Osteoblast (primary cell): Measurements from ENCODE around the gene RNASE7. TPM values are rescaled to one million over a fixed set of nuclear protein-coding genes. Genes with fewer than 3 reads are reported as not detected.

Experiments
- DNase-seq: peaks from one replicate; pipeline ENCODE4 v3.0.0; 2011; ENCODE audit warnings: low spot score, mixed read lengths; ENCODE audit not compliant: insufficient read length; ENCODE audit errors: missing footprints
- H2AFZ ChIP-seq: 2 replicates; pipeline ENCODE4 v1.6.0; 2011; ENCODE audit warnings: mild to moderate bottlenecking, low read length
- H3K27ac ChIP-seq: 2 replicates; pipeline ENCODE4 v1.5.1; 2011; ENCODE audit warnings: mild to moderate bottlenecking, low read depth, low read length, moderate library complexity
- H3K27me3 ChIP-seq: 2 replicates; pipeline ENCODE4 v1.6.0; 2012; ENCODE audit warnings: mild to moderate bottlenecking, control low read depth, inconsistent platforms, low read length, moderate library complexity; ENCODE audit not compliant: insufficient read depth
- H3K36me3 ChIP-seq: 2 replicates; pipeline ENCODE4 v1.5.1; 2011; ENCODE audit warnings: mild to moderate bottlenecking, low read length, control low read depth, moderate library complexity; ENCODE audit not compliant: insufficient read depth
- H3K4me1 ChIP-seq: 2 replicates; pipeline ENCODE4 v1.5.1; 2011; ENCODE audit warnings: mild to moderate bottlenecking, low read length, control low read depth, moderate library complexity; ENCODE audit not compliant: insufficient read depth
- H3K4me2 ChIP-seq: 2 replicates; pipeline ENCODE4 v1.6.0; 2011; ENCODE audit warnings: mild to moderate bottlenecking, low read length; ENCODE audit not compliant: insufficient read depth
- H3K4me3 ChIP-seq: fragments of 200-600 bp; sonication (generic); 3 replicates; pipeline ENCODE4 v1.5.1; 2012; ENCODE audit warnings: mild to moderate bottlenecking, low read length, inconsistent platforms; ENCODE audit not compliant: insufficient read depth
- H3K79me2 ChIP-seq: 2 replicates; pipeline ENCODE4 v1.6.0; 2012; ENCODE audit warnings: mild to moderate bottlenecking, low read length, control low read depth, inconsistent platforms; ENCODE audit not compliant: insufficient read depth
- H3K9me3 ChIP-seq: 2 replicates; pipeline ENCODE4 v1.5.1; 2011; ENCODE audit warnings: low read depth, low read length, control low read depth
- H4K20me1 ChIP-seq: 2 replicates; pipeline ENCODE4 v1.6.0; 2012; ENCODE audit warnings: mild to moderate bottlenecking, low read length, control low read depth; ENCODE audit not compliant: insufficient read depth
- total RNA-seq: library from RNA; depleted of rRNA; stranded (reverse); fragments of >200 nt; gene quantifications from 2 replicates; pipeline ENCODE4 v1.2.3, GENCODE V29; 2012
- TF ChIP-seq, protein P1 (sequence below): IDR thresholded peaks from 2 replicates; pipeline ENCODE4 v1.5.1; 2011; ENCODE audit warnings: mild to moderate bottlenecking, low read depth, low read length, moderate library complexity; ENCODE audit errors: extremely low read depth

The RNASE7 gene
- total RNA-seq, 1 donor: not detected

GRCh38 chr14:20998139-20998538 lies 44.0 kb upstream of the RNASE7 start:
- Histone ChIP-seq H3K79me2 (no peaks in the 10 kb centered on the region), H3K9me3 (no peaks in the 10 kb centered on the region), H3K4me3 (no peak overlapping the region), H3K36me3 (peaks cover 42% of the 10 kb centered on the region), H2AFZ (no peak overlapping the region), H3K4me1 (no peaks in the 10 kb centered on the region), H3K27ac (no peak overlapping the region), H3K4me2 (no peak overlapping the region), H3K27me3 (no peaks in the 10 kb centered on the region), H4K20me1 (no peaks in the 10 kb centered on the region)
- TF ChIP-seq, protein P1, sequence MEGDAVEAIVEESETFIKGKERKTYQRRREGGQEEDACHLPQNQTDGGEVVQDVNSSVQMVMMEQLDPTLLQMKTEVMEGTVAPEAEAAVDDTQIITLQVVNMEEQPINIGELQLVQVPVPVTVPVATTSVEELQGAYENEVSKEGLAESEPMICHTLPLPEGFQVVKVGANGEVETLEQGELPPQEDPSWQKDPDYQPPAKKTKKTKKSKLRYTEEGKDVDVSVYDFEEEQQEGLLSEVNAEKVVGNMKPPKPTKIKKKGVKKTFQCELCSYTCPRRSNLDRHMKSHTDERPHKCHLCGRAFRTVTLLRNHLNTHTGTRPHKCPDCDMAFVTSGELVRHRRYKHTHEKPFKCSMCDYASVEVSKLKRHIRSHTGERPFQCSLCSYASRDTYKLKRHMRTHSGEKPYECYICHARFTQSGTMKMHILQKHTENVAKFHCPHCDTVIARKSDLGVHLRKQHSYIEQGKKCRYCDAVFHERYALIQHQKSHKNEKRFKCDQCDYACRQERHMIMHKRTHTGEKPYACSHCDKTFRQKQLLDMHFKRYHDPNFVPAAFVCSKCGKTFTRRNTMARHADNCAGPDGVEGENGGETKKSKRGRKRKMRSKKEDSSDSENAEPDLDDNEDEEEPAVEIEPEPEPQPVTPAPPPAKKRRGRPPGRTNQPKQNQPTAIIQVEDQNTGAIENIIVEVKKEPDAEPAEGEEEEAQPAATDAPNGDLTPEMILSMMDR: no peak
- DNase-seq: no peak

DNA sequence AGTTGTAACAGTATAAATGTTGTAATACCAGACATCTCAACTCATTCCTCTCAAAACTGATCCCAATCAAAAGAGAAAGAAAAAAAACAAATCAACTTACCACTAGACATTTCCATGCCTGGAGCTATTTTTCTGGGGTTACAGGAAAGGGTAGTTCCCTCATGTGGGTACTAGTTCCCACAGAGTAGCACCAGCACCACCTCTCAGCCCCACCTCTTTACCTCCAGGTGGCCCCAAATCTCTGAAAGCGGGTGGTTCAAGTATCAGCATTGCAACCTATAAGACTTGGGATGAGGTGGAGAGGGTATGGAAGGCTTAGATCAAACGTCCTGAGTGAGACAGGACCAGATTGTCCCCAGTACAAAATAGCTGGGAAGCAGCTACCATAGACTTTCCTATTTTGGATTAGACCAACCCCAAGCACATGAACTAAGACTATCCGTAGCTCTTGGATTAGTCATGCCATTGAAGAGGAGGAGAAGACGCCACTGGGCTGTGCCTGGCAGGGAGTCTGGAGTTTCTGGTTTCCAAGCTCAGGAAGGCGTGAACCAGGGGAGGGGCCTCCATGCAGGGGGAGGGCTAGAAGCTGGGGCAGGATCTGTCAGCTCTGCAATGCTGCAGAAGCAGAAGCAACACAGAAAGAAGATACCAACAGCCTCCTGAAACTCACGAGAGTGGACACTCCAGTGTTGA lies 43.3 kb upstream of the RNASE7 start, which contains the start of gene SLC39A2:
Gene SLC39A2 (plus strand): TSS at position 620 of the 693 bp plus-strand sequence. CDS start 154 bp downstream, outside the sequence.
- TF ChIP-seq, protein P1: no peak

DNA sequence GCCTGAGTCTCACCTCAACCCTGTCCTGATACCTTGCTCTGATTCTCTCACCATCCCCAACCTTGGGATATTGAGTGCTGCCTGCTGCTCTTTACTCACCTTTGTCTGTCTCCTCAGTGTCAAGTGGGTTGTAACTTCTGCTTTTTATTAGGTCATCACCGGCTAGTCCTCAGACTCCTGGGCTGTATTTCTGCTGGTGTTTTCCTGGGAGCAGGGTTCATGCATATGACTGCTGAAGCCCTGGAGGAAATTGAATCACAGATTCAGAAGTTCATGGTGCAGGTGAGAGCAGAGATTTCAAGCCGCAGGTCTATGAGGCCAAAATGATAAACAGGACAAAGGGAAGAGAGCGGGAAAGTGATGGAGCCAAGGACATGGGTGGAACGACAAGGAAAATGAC lies 42.6 kb upstream of the RNASE7 start:
- TF ChIP-seq, protein P1: no peak
- Histone ChIP-seq H2AFZ (no peak overlapping the region), H3K4me2 (no peak overlapping the region)

More for the DNA sequence above, 43.3 kb upstream of the RNASE7 start, which contains the start of gene SLC39A2:
- Histone ChIP-seq H3K27me3 (no peaks in the 10 kb centered on the region), H4K20me1 (no peaks in the 10 kb centered on the region), H2AFZ (no peak within 1 kb of the TSS), H3K9me3 (no peaks in the 10 kb centered on the region), H3K79me2 (no peaks in the 10 kb centered on the region), H3K4me1 (no peaks in the 10 kb centered on the region), H3K4me3 (no peak within 1 kb of the TSS), H3K4me2 (no peak within 1 kb of the TSS), H3K27ac (no peak within 1 kb of the TSS), H3K36me3 (peaks cover 36% of the 10 kb centered on the region)
- peak; percentile 77 for DNase-seq

DNA sequence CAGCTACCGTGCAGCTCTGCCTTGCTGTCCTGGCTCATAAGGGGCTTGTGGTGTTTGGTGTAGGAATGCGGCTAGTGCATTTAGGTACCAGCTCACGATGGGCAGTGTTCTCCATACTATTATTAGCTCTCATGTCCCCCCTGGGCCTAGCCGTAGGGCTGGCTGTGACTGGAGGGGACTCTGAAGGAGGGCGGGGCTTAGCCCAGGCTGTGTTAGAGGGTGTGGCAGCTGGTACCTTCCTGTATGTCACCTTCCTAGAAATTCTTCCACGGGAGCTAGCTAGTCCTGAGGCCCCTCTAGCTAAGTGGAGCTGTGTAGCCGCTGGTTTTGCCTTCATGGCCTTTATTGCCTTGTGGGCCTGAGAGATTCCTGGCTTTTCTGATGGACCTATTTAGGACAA lies 40.9 kb upstream of the RNASE7 start:
- Histone ChIP-seq H2AFZ (no peak overlapping the region), H3K4me3 (no peak overlapping the region), H3K9me3 (no peaks in the 10 kb centered on the region), H4K20me1 (no peaks in the 10 kb centered on the region), H3K27ac (no peak overlapping the region), H3K36me3 (peaks cover 12% of the 10 kb centered on the region), H3K79me2 (no peaks in the 10 kb centered on the region), H3K27me3 (no peaks in the 10 kb centered on the region), H3K4me2 (no peak overlapping the region), H3K4me1 (no peaks in the 10 kb centered on the region)
- DNase-seq: no peak
- TF ChIP-seq, protein P1: no peak

More for the DNA sequence above, 42.6 kb upstream of the RNASE7 start:
- Histone ChIP-seq H4K20me1 (no peaks in the 10 kb centered on the region), H3K27me3 (no peaks in the 10 kb centered on the region), H3K4me1 (no peaks in the 10 kb centered on the region), H3K79me2 (no peaks in the 10 kb centered on the region), H3K36me3 (peaks cover 28% of the 10 kb centered on the region), H3K9me3 (no peaks in the 10 kb centered on the region), H3K4me3 (no peak overlapping the region), H3K27ac (no peak overlapping the region)
- no peak for DNase-seq
